Measurements from ENCODE around the gene SLC10A7. TPM values are rescaled to one million over a fixed set of nuclear protein-coding genes. Genes with fewer than 3 reads are reported as not detected.

The SLC10A7 gene
- total and polyA plus RNA-seq, 9 of the 15 experiments (the other 6 are each of a cell fraction or from before 2014, with no cell fraction given), result 6.4 to 22.8 (median 16.1) TPM

GRCh38 chr4:146521541-146522097 is at the start of gene SLC10A7 (continued):
- TF ChIP-seq MLLT1 (IDR thresholded peaks at IDR 0.05), result 0 out of 4 replicates have a peak, but pooled peaks of 1 of the 2 experiments have one; percentile 64
- peak; percentile 19; the same call in 1 of the 2 replicates for TF ChIP-seq RBFOX2 (IDR thresholded peaks at IDR 0.05; ENCODE audit: low read depth, low read length)

GRCh38 chr4:146567396-146567795 is 45.7 kb upstream of the SLC10A7 start:
- in situ Hi-C loops (cut with MboI), result no loop called here
- CTCF ChIA-PET (ENCODE audit: low intra/inter-chr PET ratio), result no interaction called here
- Histone ChIP-seq H4K20me1 (replicated peaks; ENCODE audit: control insufficient read depth, insufficient read depth, low read length) (no peaks in the 10 kb centered on the region), H3K4me1 (replicated peaks in 1 of 2; ENCODE audit: control insufficient read depth in 2 of 2, insufficient read depth in 2 of 2, low read length in 2 of 2) (no peaks in the 10 kb centered on the region), H3K9me1 (ENCODE audit: control insufficient read depth, insufficient read depth, low read length) (no peaks in the 10 kb centered on the region), H3K9me3 (replicated peaks; ENCODE audit: control insufficient read depth, insufficient read depth, low read depth, low read length) (no peaks in the 10 kb centered on the region), H3K4me3 (no peak overlapping the region), H3K27me3 (ENCODE audit: control insufficient read depth in 2 of 2, insufficient read depth in 2 of 2, low read length in 2 of 2) (no peaks in the 10 kb centered on the region), H3K9ac (ENCODE audit: insufficient read depth in 1 of 2, low read depth in 2 of 2, low read length in 2 of 2) (no peak overlapping the region), H3K79me2 (ENCODE audit: control insufficient read depth, insufficient read depth, low read length) (no peaks in the 10 kb centered on the region), H3K4me2 (ENCODE audit: insufficient read depth, low read length) (no peak overlapping the region), H3K27ac (ENCODE audit: extremely low read depth, low read depth, low read length) (no peak overlapping the region), H3K36me3 (ENCODE audit: control insufficient read depth, insufficient read depth, low read length) (no peaks in the 10 kb centered on the region), H2AFZ (ENCODE audit: low read depth, low read length) (no peak overlapping the region)
- TF ChIP-seq ZBTB49 (CRISPR knock-in tag; IDR thresholded peaks at IDR 0.05; ENCODE audit: borderline replicate concordance), result no peak
- ATAC-seq (no peak), DNase-seq (ENCODE audit: extremely low read depth in 1 of 4, low spot score in 3 of 4) (no peak), FAIRE-seq (no peak)
- 4% methylated on average over 2 of the region's 2 CpGs for WGBS (ENCODE audit: insufficient coverage, low coverage, missing lambda C conversion rate)
- no TSS peak for BruUV-seq (replicated peaks)
- intact Hi-C loops (cut with micrococcal nuclease), result no loop called here
- POLR2A ChIA-PET, result no interaction called here

Data from K562 (cell line).